SU-DHL-6 (cell line): Measurements from ENCODE around the gene HAGH.

Source experiments
- H2AFZ ChIP-seq: fragments of 200-600 bp; sonication (generic); 2 replicates; pipeline ENCODE4 v1.6.1; 2014; ENCODE audit warnings: low read depth, mild to moderate bottlenecking, moderate library complexity, mixed read lengths, antibody characterized with exemption, low read length; ENCODE audit not compliant: severe bottlenecking
- H3F3A ChIP-seq: fragments of 200-600 bp; shearing (Covaris generic); 2 replicates; pipeline ENCODE4 v1.6.0; 2016; ENCODE audit warnings: antibody characterized with exemption, mild to moderate bottlenecking; ENCODE audit not compliant: insufficient read depth
- H3K27ac ChIP-seq: fragments of 200-600 bp; sonication (generic); 2 replicates; pipeline ENCODE4 v1.5.1; 2016; ENCODE audit warnings: low read depth, mild to moderate bottlenecking, low read length, moderate library complexity, mixed read lengths
- H3K27me3 ChIP-seq: fragments of 200-600 bp; sonication (generic), shearing (Covaris generic); 2 replicates; pipeline ENCODE4 v1.6.0; 2014; ENCODE audit warnings: mild to moderate bottlenecking, low read length
- H3K36me3 ChIP-seq: fragments of 200-600 bp; sonication (generic); 2 replicates; pipeline ENCODE4 v1.6.1; 2014; ENCODE audit warnings: mild to moderate bottlenecking, low read length, mixed read lengths
- H3K4me2 ChIP-seq: fragments of 300-600, 200-600 bp; shearing (Covaris generic), sonication (generic); 2 replicates; pipeline ENCODE4 v1.6.0; 2014; ENCODE audit warnings: low read length, low read depth, mild to moderate bottlenecking; ENCODE audit not compliant: poor library complexity, severe bottlenecking
- H3K4me3 ChIP-seq: fragments of 200-600 bp; sonication (generic); 2 replicates; pipeline ENCODE4 v1.5.1; 2014; ENCODE audit warnings: antibody characterized with exemption, low read length, mild to moderate bottlenecking, mixed read lengths; ENCODE audit not compliant: insufficient read depth, poor library complexity, severe bottlenecking
- H3K79me2 ChIP-seq: fragments of 200-600 bp; sonication (generic); 2 replicates; pipeline ENCODE4 v1.6.1; 2014; ENCODE audit warnings: mild to moderate bottlenecking, low read length, moderate library complexity; ENCODE audit not compliant: insufficient read depth
- H3K9ac ChIP-seq: fragments of 200-600 bp; sonication (generic); 2 replicates; pipeline ENCODE4 v1.7.0; 2014; ENCODE audit warnings: mild to moderate bottlenecking, low read length
- H3K9me2 ChIP-seq: fragments of 200-600 bp; sonication (generic); replicated peaks from 2 replicates; pipeline ENCODE4 v1.6.1; 2014; ENCODE audit warnings: low read length; ENCODE audit not compliant: insufficient read depth
- H3K9me3 ChIP-seq: fragments of 200-600 bp; sonication (generic); 2 replicates; pipeline ENCODE4 v1.6.1; 2014; ENCODE audit warnings: low read length, mixed read lengths; ENCODE audit not compliant: insufficient read depth
- H4K20me1 ChIP-seq: fragments of 200-600 bp; sonication (generic); 2 replicates; pipeline ENCODE4 v1.6.1; 2014; ENCODE audit warnings: low read depth, mild to moderate bottlenecking, antibody characterized with exemption, low read length, moderate library complexity, mixed read lengths
- CTCF ChIP-seq: fragments of 200-600 bp; sonication (generic); IDR thresholded peaks from one replicate; pipeline ENCODE4 v1.5.1; 2017; ENCODE audit warnings: antibody characterized with exemption, mild to moderate bottlenecking, low read length, moderate library complexity; ENCODE audit not compliant: insufficient read depth, poor library complexity, severe bottlenecking
- EZH2phosphoT487 ChIP-seq: fragments of 200-600 bp; sonication (generic), shearing (Covaris generic); conservative IDR thresholded peaks from 2 replicates; pipeline ENCODE4 v1.6.1; 2018; ENCODE audit warnings: mild to moderate bottlenecking, antibody characterized with exemption, low read length, moderate library complexity, mixed read lengths

HAGH gene

GRCh38 chr16:1793578-1794220 lies 32.9 kb downstream of the HAGH start, which contains the start of gene IGFALS:
Gene IGFALS (minus strand): TSS chr16:1793705. CDS start chr16:1793652, 53 bp downstream.
- Histone ChIP-seq H3K4me3 (no peak within 1 kb of the TSS), H4K20me1 (no peaks in the 10 kb centered on the region), H3K9ac (no peak within 1 kb of the TSS), H3K79me2 (no peaks in the 10 kb centered on the region), H3K9me3 (peaks cover 5% of the 10 kb centered on the region; the same call in 1 of the 2 replicates), H3K27ac (no peak within 1 kb of the TSS), H3K36me3 (no peaks in the 10 kb centered on the region), H3K27me3 (no peaks in the 10 kb centered on the region), H2AFZ (no peak within 1 kb of the TSS), H3F3A (no peaks in the 10 kb centered on the region), H3K9me2 (no peaks in the 10 kb centered on the region), H3K4me2 (no peak within 1 kb of the TSS)
- no peak for TF ChIP-seq EZH2phosphoT487
- TF ChIP-seq CTCF = no peak

DNA sequence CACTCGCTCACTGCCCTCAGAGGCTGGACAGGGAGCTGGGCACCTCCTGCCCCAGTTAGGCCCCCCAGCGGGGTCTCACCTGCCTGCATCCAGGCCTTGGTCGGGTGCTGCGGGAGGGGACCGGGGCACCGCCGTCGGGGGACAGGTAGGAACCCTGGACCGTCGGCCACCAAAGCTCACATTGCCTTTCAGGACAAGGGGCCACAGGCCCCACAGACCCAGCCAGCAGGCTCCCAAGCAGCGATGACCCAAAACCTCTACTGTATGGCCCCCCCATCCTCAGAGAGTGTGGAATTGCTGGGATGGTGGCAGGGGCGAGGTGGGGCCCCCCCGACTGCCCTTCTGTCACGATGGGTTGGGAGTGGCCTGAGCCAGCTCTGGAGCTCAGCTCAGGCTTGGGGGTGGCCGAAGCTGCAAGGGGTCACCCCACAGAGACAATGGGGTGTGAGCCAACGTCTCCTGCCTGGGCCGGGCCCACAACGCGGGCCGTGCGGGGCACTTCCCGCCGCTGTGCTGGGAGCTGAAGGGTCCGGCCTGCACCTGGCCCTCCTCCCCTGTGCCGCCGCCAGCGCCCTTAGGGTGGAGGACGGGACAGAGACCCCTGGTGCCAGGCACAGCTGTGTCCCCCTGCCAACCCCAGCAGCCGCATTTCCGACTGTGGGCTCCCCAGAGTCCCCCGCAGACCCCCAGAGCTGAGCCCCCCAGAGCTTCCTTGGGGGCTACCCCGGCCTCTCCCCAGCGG lies 33.6 kb downstream of the HAGH start:
- TF ChIP-seq EZH2phosphoT487 (no peak), CTCF (no peak)
- Histone ChIP-seq H3K4me2 (no peak overlapping the region), H3F3A (no peaks in the 10 kb centered on the region), H3K79me2 (no peaks in the 10 kb centered on the region), H3K9ac (no peak overlapping the region), H3K27ac (no peak overlapping the region), H3K9me3 (peaks cover 3% of the 10 kb centered on the region; the same call in 1 of the 2 replicates), H2AFZ (no peak overlapping the region), H3K27me3 (no peaks in the 10 kb centered on the region), H3K4me3 (no peak overlapping the region), H3K9me2 (no peaks in the 10 kb centered on the region), H3K36me3 (no peaks in the 10 kb centered on the region), H4K20me1 (no peaks in the 10 kb centered on the region)

DNA sequence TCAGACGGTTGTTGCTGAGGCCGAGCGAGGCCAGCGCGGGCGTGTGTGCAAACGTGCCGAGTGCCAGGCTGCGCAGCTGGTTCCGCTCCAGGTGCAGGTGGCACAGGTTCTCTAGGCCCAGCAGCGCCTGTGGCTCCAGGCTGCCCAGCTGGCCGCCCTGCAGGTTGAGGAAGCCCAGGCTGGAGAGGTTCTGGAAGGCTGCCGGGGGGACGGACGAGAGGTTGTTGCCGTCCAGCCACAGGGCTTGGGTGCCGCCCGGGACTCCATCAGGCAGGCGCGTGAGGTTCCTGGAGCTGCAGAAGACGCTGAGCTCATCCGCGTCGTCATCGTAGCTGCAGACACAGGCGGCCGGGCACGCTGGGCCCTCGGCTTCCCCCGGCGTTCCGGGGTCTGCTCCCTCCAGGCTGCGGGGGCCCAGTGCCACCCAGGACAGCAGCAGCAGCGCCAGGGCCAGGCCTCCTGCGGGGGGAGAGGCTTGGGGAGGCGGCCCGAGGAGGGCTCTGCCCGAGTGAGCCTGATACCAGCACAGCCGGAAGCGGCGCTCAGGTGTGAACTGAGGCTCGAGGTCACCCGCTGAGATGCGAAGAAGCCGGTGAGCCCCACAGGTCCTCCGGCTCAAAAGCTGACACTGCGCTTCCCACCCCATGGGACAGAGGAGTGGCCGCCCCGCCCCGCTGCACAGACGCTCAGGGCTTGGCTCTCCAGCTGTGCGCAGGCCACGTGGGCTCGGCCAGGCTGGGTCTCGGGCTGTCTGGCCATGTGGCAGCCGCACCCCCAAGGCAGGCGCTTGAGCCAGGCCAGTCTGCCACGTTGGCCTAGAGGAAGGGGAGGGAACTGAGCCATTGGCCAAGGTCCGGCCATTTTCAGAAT lies 34.4 kb downstream of the HAGH start:
- Histone ChIP-seq H3K27ac (no peak overlapping the region), H3K9me2 (no peaks in the 10 kb centered on the region), H3K4me2 (no peak overlapping the region), H3K36me3 (no peaks in the 10 kb centered on the region), H3K79me2 (no peaks in the 10 kb centered on the region), H3F3A (no peaks in the 10 kb centered on the region), H2AFZ (no peak overlapping the region), H3K9me3 (no peaks in the 10 kb centered on the region), H3K27me3 (no peaks in the 10 kb centered on the region), H4K20me1 (no peaks in the 10 kb centered on the region), H3K9ac (no peak overlapping the region), H3K4me3 (no peak overlapping the region)
- TF ChIP-seq CTCF (no peak), EZH2phosphoT487 (no peak)
